BJ (cell line): ENCODE results near the gene RPS6KC1. TPM values are rescaled to one million over a fixed set of nuclear protein-coding genes. Genes with fewer than 3 reads are reported as not detected.

Source experiments
- CTCF ChIA-PET: fragments of 350-600 bp; formaldehyde crosslinking; extraction: SDS; loops from one replicate; lab custom pipeline; 2021; ENCODE audit warnings: antibody characterized with exemption, inconsistent platforms; lab: Yijun Ruan, JAX
- POLR2A ChIA-PET: fragments of 300-600 bp; sonication (Branson Sonifier 250); formaldehyde crosslinking; extraction: SDS; loops from one replicate; lab custom pipeline; 2021; ENCODE audit warnings: antibody characterized with exemption; lab: Charles Lee
- DNase-seq: peaks from one replicate; pipeline ENCODE4 v3.0.0-alpha.2; 2011; ENCODE audit warnings: low read depth
- H3K27me3 ChIP-seq: 2 replicates; pipeline ENCODE4 v1.6.0; 2011; ENCODE audit warnings: low read length; ENCODE audit not compliant: control insufficient read depth, insufficient read depth
- H3K36me3 ChIP-seq: 2 replicates; pipeline ENCODE4 v1.5.1; 2011; ENCODE audit warnings: low read length; ENCODE audit not compliant: control insufficient read depth, insufficient read depth
- H3K4me3 ChIP-seq: 2 replicates; pipeline ENCODE4 v1.5.1; 2011; ENCODE audit warnings: low read depth, mild to moderate bottlenecking, control low read depth, low read length
- CTCF ChIP-seq: IDR thresholded peaks from 2 replicates; pipeline ENCODE4 v1.5.1; 2011; ENCODE audit warnings: low read depth, mild to moderate bottlenecking, control low read depth, inconsistent platforms, low read length, moderate library complexity; ENCODE audit not compliant: insufficient read depth
- polyA plus RNA-seq: library from polyadenylated mRNA; depleted of rRNA; stranded (reverse); fragments of >200 nt; gene quantifications from 2 replicates; pipeline ENCODE4 v1.2.3, GENCODE V29; 2011

Gene RPS6KC1
- polyA plus RNA-seq, 1 experiment: 6.7 TPM

- no peak for TF ChIP-seq CTCF
- no peaks in the 10 kb centered on the region for H3K36me3 ChIP-seq
- ChIA-PET CTCF (no interaction called here), POLR2A (no interaction called here)
- no peak overlapping the region for H3K4me3 ChIP-seq
- DNase-seq: no peak
- no peaks in the 10 kb centered on the region for H3K27me3 ChIP-seq
Measured at GRCh38 chr1:213049232-213049631, 1.8 kb upstream of the RPS6KC1 start.

DNA sequence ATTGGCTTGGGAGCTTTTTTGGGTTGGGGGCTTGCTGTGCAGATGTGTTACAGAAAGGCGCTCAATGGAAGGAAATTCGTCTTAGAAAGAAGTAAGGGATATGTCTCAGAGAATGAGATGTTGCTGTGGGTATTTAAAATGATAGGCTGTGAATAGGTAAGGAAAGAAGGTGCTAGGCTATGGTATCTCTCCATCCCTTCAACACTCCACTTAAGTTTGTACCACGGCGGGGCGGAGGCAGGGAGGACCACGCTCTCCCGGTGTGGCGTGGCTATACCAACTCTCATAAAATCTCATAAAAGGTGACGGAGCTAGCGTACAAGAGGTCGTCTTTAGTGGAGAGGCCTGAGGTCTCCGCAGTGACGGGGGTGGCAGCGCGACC is 305 bp upstream of the RPS6KC1 start:
- no peak for TF ChIP-seq CTCF
- Histone ChIP-seq H3K4me3 (peak overlapping the region; percentile 94), H3K27me3 (no peaks in the 10 kb centered on the region), H3K36me3 (no peaks in the 10 kb centered on the region)
- POLR2A ChIA-PET: no interaction called here
- CTCF ChIA-PET: interaction anchor here (0.7 kb wide), 1 partner anchor 54 kb away, joined by 3 read pairs; no protein-coding TSS in a partner anchor
- DNase-seq: no peak

DNA sequence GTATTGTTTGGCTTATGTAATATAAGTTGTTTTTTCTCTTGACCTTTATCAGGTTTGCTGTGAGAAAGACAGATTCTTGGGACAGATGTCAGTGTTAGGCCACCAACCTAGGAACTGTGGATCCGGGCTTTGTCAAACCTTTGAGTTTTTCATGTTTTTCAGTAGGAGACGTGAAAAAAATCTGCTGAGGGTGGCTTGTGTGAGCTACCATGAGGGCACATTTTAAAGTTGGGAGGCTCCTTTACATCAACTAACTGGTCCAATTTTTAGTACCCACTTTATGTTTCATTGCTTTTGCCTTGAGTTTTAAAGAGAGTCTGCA is 801 bp downstream of the RPS6KC1 start:
- H3K36me3 ChIP-seq: no peaks in the 10 kb centered on the region
- CTCF ChIA-PET: no interaction called here
- DNase-seq: no peak
- H3K27me3 ChIP-seq: no peaks in the 10 kb centered on the region
- peak overlapping the region; percentile 94 for H3K4me3 ChIP-seq
- POLR2A ChIA-PET: interaction anchor here (0.6 kb wide), 1 partner anchor 444 kb away, joined by 3 read pairs; the partner anchor contains the start of gene ATF3
- TF ChIP-seq CTCF: no peak

GRCh38 chr1:213053455-213053854 is 2.4 kb downstream of the RPS6KC1 start:
- no peak for DNase-seq
- no peaks in the 10 kb centered on the region for H3K36me3 ChIP-seq
- ChIA-PET POLR2A (no interaction called here), CTCF (no interaction called here)
- TF ChIP-seq CTCF: no peak
- no peaks in the 10 kb centered on the region for H3K27me3 ChIP-seq
- H3K4me3 ChIP-seq: no peak overlapping the region

- TF ChIP-seq CTCF: no peak
- Histone ChIP-seq H3K4me3 (no peak overlapping the region), H3K27me3 (no peaks in the 10 kb centered on the region), H3K36me3 (no peaks in the 10 kb centered on the region)
- ChIA-PET CTCF (no interaction called here), POLR2A (no interaction called here)
- no peak for DNase-seq
Measured at GRCh38 chr1:213054142-213054541, 3.1 kb downstream of the RPS6KC1 start.
